ENCODE measurements around the gene FBXW8.

The FBXW8 gene

GRCh38 chr12:116880817-116881324, 29.9 kb upstream of the FBXW8 start:
- TF ChIP-seq CTCF (IDR thresholded peaks at IDR 0.05; ENCODE audit: borderline replicate concordance, insufficient read depth, low read depth, low read length), result peak; percentile 33; the same call in 1 of the 2 replicates
- H3K4me3 ChIP-seq (ENCODE audit: low read depth, low read length), result peak overlapping the region; percentile 16

GRCh38 chr12:116881325-116881876, 29.3 kb upstream of the FBXW8 start, which contains the start of gene HRK:
HRK (minus strand) TSS chr12:116881441; CDS start chr12:116881307, 134 bp downstream.
- peak within 1 kb of the TSS; percentile 16 for H3K4me3 ChIP-seq (ENCODE audit: low read depth, low read length)
- no peak for TF ChIP-seq CTCF (IDR thresholded peaks at IDR 0.05; ENCODE audit: borderline replicate concordance, insufficient read depth, low read depth, low read length)

- H3K4me3 ChIP-seq (ENCODE audit: low read depth, low read length), result no peak overlapping the region
- no peak for TF ChIP-seq CTCF (IDR thresholded peaks at IDR 0.05; ENCODE audit: borderline replicate concordance, insufficient read depth, low read depth, low read length)
These were observed 28.8 kb upstream of the FBXW8 start for GRCh38 chr12:116881877-116882507.

GRCh38 chr12:116882742-116883141, 28.0 kb upstream of the FBXW8 start:
- no peak for TF ChIP-seq CTCF (IDR thresholded peaks at IDR 0.05; ENCODE audit: borderline replicate concordance, insufficient read depth, low read depth, low read length)
- no peak overlapping the region for H3K4me3 ChIP-seq (ENCODE audit: low read depth, low read length)

- H3K4me3 ChIP-seq (ENCODE audit: low read depth, low read length), result no peak overlapping the region
These were observed 25.9 kb upstream of the FBXW8 start for GRCh38 chr12:116884871-116885270.

GRCh38 chr12:116885491-116885890, 25.3 kb upstream of the FBXW8 start:
- no peak for TF ChIP-seq CTCF (IDR thresholded peaks at IDR 0.05; ENCODE audit: borderline replicate concordance, insufficient read depth, low read depth, low read length)
- no peak overlapping the region for H3K4me3 ChIP-seq (ENCODE audit: low read depth, low read length)

More at GRCh38 chr12:116884871-116885270, 25.9 kb upstream of the FBXW8 start:
- no peak for TF ChIP-seq CTCF (IDR thresholded peaks at IDR 0.05; ENCODE audit: borderline replicate concordance, insufficient read depth, low read depth, low read length)

- no peak for TF ChIP-seq CTCF (IDR thresholded peaks at IDR 0.05; ENCODE audit: borderline replicate concordance, insufficient read depth, low read depth, low read length)
These were observed 23.5 kb upstream of the FBXW8 start for GRCh38 chr12:116887244-116887643.

More at GRCh38 chr12:116887244-116887643, 23.5 kb upstream of the FBXW8 start:
- no peak overlapping the region for H3K4me3 ChIP-seq (ENCODE audit: low read depth, low read length)
